H1 (cell line): ENCODE results near the gene TBX15.

ENCODE experiments used
- GABPA ChIP-seq: IDR thresholded peaks from 2 replicates; pipeline ENCODE4 v1.6.1; 2011; ENCODE audit warnings: mild to moderate bottlenecking, low read length, moderate library complexity, borderline replicate concordance; ENCODE audit not compliant: insufficient read depth
- GTF2F1 ChIP-seq: IDR thresholded peaks from 2 replicates; pipeline ENCODE4 v1.6.1; 2012; ENCODE audit warnings: low read depth, low read length, improper control_type of control experiment, borderline replicate concordance
- MAFK ChIP-seq: IDR thresholded peaks from 2 replicates; pipeline ENCODE4 v1.6.1; 2012; ENCODE audit warnings: low read depth, mild to moderate bottlenecking, improper control_type of control experiment, low read length
- NRF1 ChIP-seq: IDR thresholded peaks from 2 replicates; pipeline ENCODE4 v1.6.1; 2011; ENCODE audit warnings: mild to moderate bottlenecking, low read depth, low read length, improper control_type of control experiment
- POLR2A ChIP-seq, 2 experiments: IDR thresholded peaks; 1 replicate in 1 of 2; 2 replicates in 1 of 2; pipeline ENCODE4 v1.6.1; 2011; ENCODE audit warnings: low read depth in 2 of 2, low read length in 2 of 2, mild to moderate bottlenecking in 2 of 2; ENCODE audit errors: control extremely low read depth in 1 of 2
- POLR2AphosphoS5 ChIP-seq: IDR thresholded peaks from 2 replicates; pipeline ENCODE4 v1.6.1; 2011; ENCODE audit warnings: low read depth, low read length
- RAD21 ChIP-seq, 2 experiments: IDR thresholded peaks in 1 of 2; conservative IDR thresholded peaks in 1 of 2; 2 replicates each; pipeline ENCODE4 v1.6.1; 2011; ENCODE audit warnings: low read depth in 2 of 2, low read length in 2 of 2, improper control_type of control experiment in 1 of 2, inconsistent platforms in 1 of 2, mild to moderate bottlenecking in 1 of 2, moderate library complexity in 1 of 2
- SIN3A ChIP-seq, 2 experiments: IDR thresholded peaks in 1 of 2; conservative IDR thresholded peaks in 1 of 2; 2 replicates each; pipeline ENCODE4 v1.6.1; 2011 to 2012; ENCODE audit warnings: low read length in 2 of 2, improper control_type of control experiment in 1 of 2, low read depth in 1 of 2, mild to moderate bottlenecking in 1 of 2
- YY1 ChIP-seq: IDR thresholded peaks from 2 replicates; pipeline ENCODE4 v1.6.1; 2011; ENCODE audit warnings: low read depth, mild to moderate bottlenecking, low read length
- TF ChIP-seq, protein P1 (sequence below): IDR thresholded peaks from 2 replicates; pipeline ENCODE4 v1.6.1; 2011; ENCODE audit warnings: low read depth, mild to moderate bottlenecking, low read length; ENCODE audit not compliant: insufficient read depth
- TF ChIP-seq, protein P2 (sequence below), 3 experiments: IDR thresholded peaks; 1 replicate in 2 of 3; 2 replicates in 1 of 3; pipeline versions ENCODE4 v1.5.1 to v1.6.1; 2011; ENCODE audit warnings: low read length in 3 of 3, mild to moderate bottlenecking in 3 of 3, inconsistent platforms in 2 of 3, low read depth in 1 of 3, moderate library complexity in 1 of 3; ENCODE audit not compliant: insufficient read depth in 1 of 3; ENCODE audit errors: control extremely low read depth in 1 of 3
- TF ChIP-seq, protein P3 (sequence below): IDR thresholded peaks from 2 replicates; pipeline ENCODE4 v1.6.1; 2012; ENCODE audit warnings: inconsistent platforms

DNA sequence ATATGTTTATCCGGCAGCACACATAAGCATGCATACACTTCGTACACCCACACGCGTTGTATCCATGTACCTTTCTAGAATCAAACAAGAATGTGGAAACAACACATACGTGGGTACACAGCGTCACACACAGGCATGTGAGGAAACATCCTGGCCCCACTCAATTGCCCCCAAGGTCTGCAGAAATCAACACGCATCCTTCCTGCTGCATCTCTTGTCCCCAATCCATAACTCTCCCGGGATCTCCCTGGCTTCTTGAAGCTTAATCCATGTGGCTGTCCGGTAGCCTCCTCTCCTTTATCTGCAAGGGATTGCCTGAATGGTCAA, 5.5 kb upstream of the TBX15 start:
- TF ChIP-seq, protein P1, sequence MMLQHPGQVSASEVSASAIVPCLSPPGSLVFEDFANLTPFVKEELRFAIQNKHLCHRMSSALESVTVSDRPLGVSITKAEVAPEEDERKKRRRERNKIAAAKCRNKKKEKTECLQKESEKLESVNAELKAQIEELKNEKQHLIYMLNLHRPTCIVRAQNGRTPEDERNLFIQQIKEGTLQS = no peak
- TF ChIP-seq, protein P2, sequence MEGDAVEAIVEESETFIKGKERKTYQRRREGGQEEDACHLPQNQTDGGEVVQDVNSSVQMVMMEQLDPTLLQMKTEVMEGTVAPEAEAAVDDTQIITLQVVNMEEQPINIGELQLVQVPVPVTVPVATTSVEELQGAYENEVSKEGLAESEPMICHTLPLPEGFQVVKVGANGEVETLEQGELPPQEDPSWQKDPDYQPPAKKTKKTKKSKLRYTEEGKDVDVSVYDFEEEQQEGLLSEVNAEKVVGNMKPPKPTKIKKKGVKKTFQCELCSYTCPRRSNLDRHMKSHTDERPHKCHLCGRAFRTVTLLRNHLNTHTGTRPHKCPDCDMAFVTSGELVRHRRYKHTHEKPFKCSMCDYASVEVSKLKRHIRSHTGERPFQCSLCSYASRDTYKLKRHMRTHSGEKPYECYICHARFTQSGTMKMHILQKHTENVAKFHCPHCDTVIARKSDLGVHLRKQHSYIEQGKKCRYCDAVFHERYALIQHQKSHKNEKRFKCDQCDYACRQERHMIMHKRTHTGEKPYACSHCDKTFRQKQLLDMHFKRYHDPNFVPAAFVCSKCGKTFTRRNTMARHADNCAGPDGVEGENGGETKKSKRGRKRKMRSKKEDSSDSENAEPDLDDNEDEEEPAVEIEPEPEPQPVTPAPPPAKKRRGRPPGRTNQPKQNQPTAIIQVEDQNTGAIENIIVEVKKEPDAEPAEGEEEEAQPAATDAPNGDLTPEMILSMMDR (IDR thresholded peaks at IDR 0.05; ENCODE audit: control extremely low read depth in 1 of 3, insufficient read depth in 1 of 3, low read depth in 1 of 3, low read length in 3 of 3) = peak in 2 of 3 experiments; percentile 40 to 47; a peak in 2 of 4 replicates
- no peak for TF ChIP-seq GTF2F1
- TF ChIP-seq NRF1 = no peak
- TF ChIP-seq RAD21 (IDR thresholded peaks at IDR 0.05 in 1 of 2, conservative IDR thresholded peaks at IDR 0.05 in 1 of 2; ENCODE audit: low read depth in 2 of 2, low read length in 2 of 2) = peak; percentile 51 to 53
- TF ChIP-seq POLR2AphosphoS5 = no peak
- TF ChIP-seq SIN3A (conservative IDR thresholded peaks at IDR 0.05 in 1 of 2, IDR thresholded peaks at IDR 0.05 in 1 of 2; ENCODE audit: low read depth in 1 of 2, low read length in 2 of 2) = no peak
- no peak for TF ChIP-seq POLR2A (IDR thresholded peaks at IDR 0.05; ENCODE audit: control extremely low read depth in 1 of 2, low read depth in 2 of 2, low read length in 2 of 2)
- TF ChIP-seq, protein P3, sequence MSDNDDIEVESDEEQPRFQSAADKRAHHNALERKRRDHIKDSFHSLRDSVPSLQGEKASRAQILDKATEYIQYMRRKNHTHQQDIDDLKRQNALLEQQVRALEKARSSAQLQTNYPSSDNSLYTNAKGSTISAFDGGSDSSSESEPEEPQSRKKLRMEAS = no peak
- TF ChIP-seq MAFK = no peak
- TF ChIP-seq GABPA = no peak
- no peak for TF ChIP-seq YY1
